CD14-positive monocyte (primary cell): Measurements from ENCODE around the gene NRSN2. TPM values are rescaled to one million over a fixed set of nuclear protein-coding genes. Genes with fewer than 3 reads are reported as not detected.
A peak's percentile ranks its signal among the peaks of the same experiment; 100 is the strongest.
"Not testable (repeated sequence)": the region's sequence is repeated elsewhere in the genome, so short reads cannot be mapped to it uniquely, and the experiment has no call there.

Experiments
- DNase-seq, 3 donors: peaks; one replicate each; pipeline ENCODE4 v3.0.0-alpha.2; 2011 to 2022
- H2AFZ ChIP-seq: 2 replicates; pipeline ENCODE4 v1.6.0; 2012; ENCODE audit warnings: mild to moderate bottlenecking, low read depth, low read length, inconsistent platforms; ENCODE audit not compliant: insufficient read depth, poor library complexity, severe bottlenecking
- H3K27ac ChIP-seq, 2 donors: 1 replicate in 1 of 2; 2 replicates in 1 of 2; pipeline ENCODE4 v1.5.1; 2012 to 2013; ENCODE audit warnings: low read length in 2 of 2, control low read depth in 1 of 2, inconsistent platforms in 1 of 2, low read depth in 1 of 2, mild to moderate bottlenecking in 1 of 2
- H3K27me3 ChIP-seq, 2 donors: one replicate each; pipeline versions ENCODE4 v1.6.0 to v1.6.1; 2011 to 2013; ENCODE audit warnings: low read length in 2 of 2; ENCODE audit not compliant: control insufficient read depth in 2 of 2, insufficient read depth in 2 of 2
- H3K36me3 ChIP-seq, 2 donors: replicated peaks in 1 of 2; 1 replicate in 1 of 2; 2 replicates in 1 of 2; pipeline versions ENCODE4 v1.5.1 to v1.6.1; 2012 to 2013; ENCODE audit warnings: low read length in 2 of 2, control low read depth in 1 of 2, inconsistent platforms in 1 of 2, mild to moderate bottlenecking in 1 of 2; ENCODE audit not compliant: insufficient read depth in 2 of 2, control insufficient read depth in 1 of 2
- H3K4me1 ChIP-seq, 2 donors: 1 replicate in 1 of 2; 2 replicates in 1 of 2; pipeline versions ENCODE4 v1.5.1 to v1.6.1; 2012 to 2013; ENCODE audit warnings: low read length in 2 of 2, control low read depth in 1 of 2, inconsistent platforms in 1 of 2, mild to moderate bottlenecking in 1 of 2, moderate library complexity in 1 of 2; ENCODE audit not compliant: insufficient read depth in 2 of 2, control insufficient read depth in 1 of 2
- H3K4me2 ChIP-seq: replicated peaks from 2 replicates; pipeline ENCODE3; 2012; ENCODE audit warnings: low read length, moderate library complexity, mild to moderate bottlenecking; ENCODE audit not compliant: poor library complexity, severe bottlenecking; ENCODE audit errors: extremely low read depth
- H3K4me3 ChIP-seq, 3 experiments: fragments of 200-600 bp in 1 of 3; sonication (generic) in 1 of 3; replicated peaks in 1 of 3; 1 replicate in 2 of 3; 2 replicates in 1 of 3; pipeline ENCODE4 v1.5.1; 2011 to 2013; ENCODE audit warnings: low read length in 3 of 3, mild to moderate bottlenecking in 3 of 3, control low read depth in 2 of 3, low read depth in 2 of 3, inconsistent platforms in 1 of 3, moderate library complexity in 1 of 3
- H3K79me2 ChIP-seq: 2 replicates; pipeline ENCODE4 v1.6.0; 2012; ENCODE audit warnings: mild to moderate bottlenecking, control low read depth, inconsistent platforms, low read length, moderate library complexity; ENCODE audit not compliant: insufficient read depth
- H3K9ac ChIP-seq: 2 replicates; pipeline ENCODE4 v1.6.0; 2017; ENCODE audit warnings: low read length, mild to moderate bottlenecking; ENCODE audit not compliant: insufficient read depth, poor library complexity, severe bottlenecking
- H3K9me3 ChIP-seq, 2 donors: replicated peaks in 1 of 2; 1 replicate in 1 of 2; 2 replicates in 1 of 2; pipeline versions ENCODE4 v1.5.1 to v1.6.1; 2012 to 2013; ENCODE audit warnings: low read length in 2 of 2, control low read depth in 1 of 2; ENCODE audit not compliant: control insufficient read depth in 1 of 2, insufficient read depth in 1 of 2
- H4K20me1 ChIP-seq: 2 replicates; pipeline ENCODE4 v1.6.0; 2012; ENCODE audit warnings: mild to moderate bottlenecking, low read length, control low read depth, moderate library complexity; ENCODE audit not compliant: insufficient read depth
- H3K27ac Mint-ChIP-seq, 7 donors: one replicate each; pipeline ENCODE4 v1.8.0; 2020; ENCODE audit warnings: mild to moderate bottlenecking in 7 of 7, mixed read lengths in 7 of 7, moderate library complexity in 6 of 7, inconsistent platforms in 2 of 7
- H3K27me3 Mint-ChIP-seq, 3 donors: one replicate each; pipeline ENCODE4 v1.8.0; 2021 to 2022; ENCODE audit warnings: low read depth in 3 of 3, mild to moderate bottlenecking in 3 of 3, mixed read lengths in 3 of 3, moderate library complexity in 3 of 3, inconsistent platforms in 1 of 3
- H3K36me3 Mint-ChIP-seq, 2 donors: one replicate each; pipeline ENCODE4 v1.8.0; 2020; ENCODE audit warnings: mixed read lengths in 2 of 2, inconsistent platforms in 1 of 2, mild to moderate bottlenecking in 1 of 2
- H3K4me1 Mint-ChIP-seq: one replicate; pipeline ENCODE4 v1.8.0; 2020; ENCODE audit warnings: mild to moderate bottlenecking, mixed read lengths
- H3K4me3 Mint-ChIP-seq, 2 donors: one replicate each; pipeline ENCODE4 v1.8.0; 2020; ENCODE audit warnings: mild to moderate bottlenecking in 2 of 2, mixed read lengths in 2 of 2, moderate library complexity in 1 of 2
- H3K9me3 Mint-ChIP-seq, 7 donors: one replicate each; pipeline ENCODE4 v1.8.0; 2020 to 2022; ENCODE audit warnings: mixed read lengths in 7 of 7, mild to moderate bottlenecking in 6 of 7, moderate library complexity in 6 of 7, inconsistent platforms in 2 of 7
- CTCF ChIP-seq: fragments of 200-600 bp; IDR thresholded peaks from one replicate; pipeline ENCODE4 v1.8.0; 2022; ENCODE audit warnings: antibody characterized with exemption, mild to moderate bottlenecking
- WGBS: methylation state at CpG from one replicate; pipeline ENCODE4 v1.1.5; 2013; ENCODE audit warnings: missing lambda C conversion rate; ENCODE audit not compliant: insufficient coverage; 5-methylcytosine and 5-hydroxymethylcytosine counted together
- intact Hi-C, 2 donors: fragments of 100-400 bp; cut with micrococcal nuclease; formaldehyde crosslinking; loops; one replicate each; pipeline versions ENCODE4 v1.15.0 to v1.15.1; 2023
- polyA plus RNA-seq, 3 donors: library from polyadenylated mRNA; depleted of rRNA in 1 of 3; unstranded in 2 of 3; stranded (reverse) in 1 of 3; fragments of 300-500 nt in 2 of 3; fragments of >200 nt in 1 of 3; fragmentation: Illumina TruSeq in 2 of 3; gene quantifications; 1 replicate in 2 of 3; 2 replicates in 1 of 3; pipeline ENCODE4 v1.2.3, GENCODE V29; 2012 to 2021

The NRSN2 gene
- polyA plus RNA-seq, 3 donors: 0.09 to 0.73 (median 0.56) TPM

- no peaks in the 10 kb centered on the region for H3K36me3 Mint-ChIP-seq
- Histone ChIP-seq H3K27me3 (no peaks in the 10 kb centered on the region), H3K4me3 (no peak overlapping the region), H3K27ac (no peak overlapping the region), H4K20me1 (no peaks in the 10 kb centered on the region), H3K9me3 (no peaks in the 10 kb centered on the region), H3K4me2 (no peak overlapping the region), H3K36me3 (no peaks in the 10 kb centered on the region), H3K79me2 (no peaks in the 10 kb centered on the region), H3K9ac (no peak overlapping the region), H3K4me1 (peaks cover 36 to 37% of the 10 kb centered on the region in 2 donors), H2AFZ (no peak overlapping the region)
- H3K4me1 Mint-ChIP-seq: peaks cover 36% of the 10 kb centered on the region
- WGBS: no CpG with 5 or more reads among the region's 2 CpGs
- H3K9me3 Mint-ChIP-seq: peaks cover 0 to 2% (median 0%) of the 10 kb centered on the region in 7 donors
- H3K4me3 Mint-ChIP-seq: no peak overlapping the region
- no peak for DNase-seq
- H3K27ac Mint-ChIP-seq: peak overlapping the region in 1 of 7 donors; percentile 43
- peaks cover 0 to 4% (median 0%) of the 10 kb centered on the region in 3 donors for H3K27me3 Mint-ChIP-seq
- intact Hi-C loops: no loop called here
- no peak for TF ChIP-seq CTCF
These were observed 29.2 kb downstream of the NRSN2 start for GRCh38 chr20:376089-376488.

- Histone ChIP-seq H3K4me2 (no peak overlapping the region), H2AFZ (no peak overlapping the region), H3K27me3 (no peaks in the 10 kb centered on the region), H3K9ac (no peak overlapping the region), H3K4me3 (no peak overlapping the region), H3K36me3 (no peaks in the 10 kb centered on the region), H3K79me2 (no peaks in the 10 kb centered on the region), H4K20me1 (no peaks in the 10 kb centered on the region), H3K9me3 (no peaks in the 10 kb centered on the region), H3K4me1 (peaks cover 30 to 35% of the 10 kb centered on the region in 2 donors), H3K27ac (no peak overlapping the region)
- no CpG with 5 or more reads among the region's 2 CpGs for WGBS
- Mint-ChIP-seq H3K9me3 (peaks cover 0 to 2% (median 0%) of the 10 kb centered on the region in 7 donors), H3K27ac (peak overlapping the region in 2 of 7 donors; percentile 50 to 81), H3K4me3 (no peak overlapping the region), H3K4me1 (peaks cover 29% of the 10 kb centered on the region), H3K27me3 (peaks cover 0 to 4% (median 1%) of the 10 kb centered on the region in 3 donors), H3K36me3 (no peaks in the 10 kb centered on the region)
- no peak for DNase-seq
- intact Hi-C loops: no loop called here
- TF ChIP-seq CTCF: no peak
These were observed 29.8 kb downstream of the NRSN2 start for GRCh38 chr20:376750-377149.

DNA sequence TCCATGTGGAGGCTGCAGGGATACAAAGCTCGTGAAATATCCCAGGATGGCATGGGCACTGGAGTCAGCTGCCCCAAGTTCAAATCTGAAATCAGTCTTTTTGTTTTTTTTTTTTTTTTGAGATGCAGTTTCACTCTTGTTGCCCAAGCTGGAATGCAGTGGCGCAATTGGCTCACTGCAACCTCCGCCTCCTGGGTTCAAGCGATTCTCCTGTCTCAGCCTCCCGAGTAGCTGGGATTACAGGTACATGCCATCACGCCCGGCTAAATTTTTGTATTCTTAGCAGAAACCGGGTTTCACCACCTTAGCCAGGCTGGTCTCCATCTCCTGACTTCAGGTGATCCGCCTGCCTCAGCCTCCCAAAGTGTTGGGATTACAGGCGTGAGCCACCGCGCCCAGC, 30.7 kb downstream of the NRSN2 start:
- H3K9me3 Mint-ChIP-seq, intact Hi-C loops, H4K20me1 ChIP-seq, H3K27ac ChIP-seq, H3K4me3 ChIP-seq, H2AFZ ChIP-seq, H3K36me3 Mint-ChIP-seq, H3K9ac ChIP-seq, H3K27me3 ChIP-seq, DNase-seq, H3K4me3 Mint-ChIP-seq, H3K27me3 Mint-ChIP-seq, H3K36me3 ChIP-seq, H3K79me2 ChIP-seq, H3K9me3 ChIP-seq, H3K4me2 ChIP-seq, H3K27ac Mint-ChIP-seq: not testable (repeated sequence)
- H3K4me1 Mint-ChIP-seq: peaks cover 26% of the 10 kb centered on the region
- WGBS: 94% methylated on average over 8 of the region's 12 CpGs
- peaks cover 27 to 33% of the 10 kb centered on the region in 2 donors for H3K4me1 ChIP-seq
